GM19467 (cell line): ENCODE measurements around the gene GJB4.
"Not testable (repeated sequence)": the region's sequence is repeated elsewhere in the genome, so short reads cannot be mapped to it uniquely, and the experiment has no call there.

Experiments
- ATAC-seq: cut with Tn5 transposase; IDR thresholded peaks from one replicate; pipeline ENCODE4 v1.9.1; 2021; ENCODE audit warnings: mild to moderate bottlenecking, moderate library complexity; ENCODE audit not compliant: unreplicated experiment

GJB4 gene

GRCh38 chr1:34759503-34760357, at the start of gene GJB4:
Gene GJB4 (plus strand): TSS chr1:34759740. CDS start chr1:34761255, 1,515 bp downstream.
- no peak for ATAC-seq

GRCh38 chr1:34710812-34711211, 48.7 kb upstream of the GJB4 start:
- no peak for ATAC-seq

GRCh38 chr1:34711485-34711884, 48.1 kb upstream of the GJB4 start:
- ATAC-seq, result no peak

- ATAC-seq, result no peak
Observed at GRCh38 chr1:34712007-34712688, 47.4 kb upstream of the GJB4 start.

GRCh38 chr1:34713443-34713842, 46.1 kb upstream of the GJB4 start:
- ATAC-seq, result no peak

- no peak for ATAC-seq
Observed at GRCh38 chr1:34714386-34714785, 45.2 kb upstream of the GJB4 start.

- no peak for ATAC-seq
Observed at GRCh38 chr1:34715139-34715538, 44.4 kb upstream of the GJB4 start.

- ATAC-seq, result no peak
Observed at GRCh38 chr1:34721241-34721640, 38.3 kb upstream of the GJB4 start.

- ATAC-seq, result no peak
Observed at GRCh38 chr1:34721646-34722355, 37.7 kb upstream of the GJB4 start.

- ATAC-seq, result no peak
Observed at GRCh38 chr1:34726861-34727260, 32.7 kb upstream of the GJB4 start.

GRCh38 chr1:34730485-34730884, 29.1 kb upstream of the GJB4 start:
- no peak for ATAC-seq

GRCh38 chr1:34732831-34733230, 26.7 kb upstream of the GJB4 start:
- ATAC-seq, result not testable (repeated sequence)

- ATAC-seq, result no peak
Observed at GRCh38 chr1:34736692-34737091, 22.8 kb upstream of the GJB4 start.

- not testable (repeated sequence) for ATAC-seq
Observed at GRCh38 chr1:34737236-34737635, 22.3 kb upstream of the GJB4 start.

- no peak for ATAC-seq
Observed at GRCh38 chr1:34739613-34740012, 19.9 kb upstream of the GJB4 start.

- ATAC-seq, result no peak
Observed at GRCh38 chr1:34740161-34740868, 19.2 kb upstream of the GJB4 start.

- ATAC-seq, result peak; percentile 61
Observed at GRCh38 chr1:34742667-34743270, 16.8 kb upstream of the GJB4 start.

GRCh38 chr1:34743775-34744174, 15.8 kb upstream of the GJB4 start:
- no peak for ATAC-seq

- no peak for ATAC-seq
Observed at GRCh38 chr1:34744851-34745250, 14.7 kb upstream of the GJB4 start.

GRCh38 chr1:34745666-34746065, 13.9 kb upstream of the GJB4 start:
- no peak for ATAC-seq

- no peak for ATAC-seq
Observed at GRCh38 chr1:34746101-34746500, 13.4 kb upstream of the GJB4 start.
